ENCODE results near the gene CRACDL. TPM values are rescaled to one million over a fixed set of nuclear protein-coding genes. Genes with fewer than 3 reads are reported as not detected.

CRACDL gene
- polyA plus RNA-seq, 2 donors: 9.1 to 15.8 TPM

GRCh38 chr2:98782570-98782969, 153.5 kb downstream of the CRACDL start:
- no peak overlapping the region for H3K27ac ChIP-seq (ENCODE audit: low read depth in 2 of 2, low read length in 1 of 2)
- H3K4me3 ChIP-seq (ENCODE audit: low read depth in 1 of 2, low read length in 2 of 2): no peak overlapping the region
- no peaks in the 10 kb centered on the region for H3K36me3 ChIP-seq (ENCODE audit: control insufficient read depth in 2 of 2, insufficient read depth in 2 of 2, low read length in 1 of 2)
- H3K9me3 ChIP-seq (ENCODE audit: control insufficient read depth in 2 of 2, insufficient read depth in 1 of 2, low read depth in 1 of 2, low read length in 1 of 2): peaks cover 0 to 3% of the 10 kb centered on the region in 2 donors
- no peaks in the 10 kb centered on the region for H3K27me3 ChIP-seq (ENCODE audit: control insufficient read depth in 1 of 2, insufficient read depth in 2 of 2, low read length in 2 of 2)
- H3K4me1 ChIP-seq (ENCODE audit: control insufficient read depth in 2 of 2, insufficient read depth in 2 of 2, low read length in 1 of 2): no peaks in the 10 kb centered on the region

- Histone ChIP-seq H3K4me1 (ENCODE audit: control insufficient read depth in 2 of 2, insufficient read depth in 2 of 2, low read length in 1 of 2) (no peaks in the 10 kb centered on the region), H3K27me3 (ENCODE audit: control insufficient read depth in 1 of 2, insufficient read depth in 2 of 2, low read length in 2 of 2) (no peaks in the 10 kb centered on the region), H3K36me3 (ENCODE audit: control insufficient read depth in 2 of 2, insufficient read depth in 2 of 2, low read length in 1 of 2) (no peaks in the 10 kb centered on the region), H3K27ac (ENCODE audit: low read depth in 2 of 2, low read length in 1 of 2) (no peak overlapping the region), H3K4me3 (ENCODE audit: low read depth in 1 of 2, low read length in 2 of 2) (no peak overlapping the region), H3K9me3 (ENCODE audit: control insufficient read depth in 2 of 2, insufficient read depth in 1 of 2, low read depth in 1 of 2, low read length in 1 of 2) (peaks cover 0 to 3% of the 10 kb centered on the region in 2 donors)
- 98 to 100% methylated on average over 1 of the region's 1 CpG for WGBS, 2 donors
Observed at GRCh38 chr2:98781822-98782221, 154.2 kb downstream of the CRACDL start.

- peaks cover 0 to 6% of the 10 kb centered on the region in 2 donors for H3K4me1 ChIP-seq (ENCODE audit: control insufficient read depth in 2 of 2, insufficient read depth in 2 of 2, low read length in 1 of 2)
- H3K9me3 ChIP-seq (ENCODE audit: control insufficient read depth in 2 of 2, insufficient read depth in 1 of 2, low read depth in 1 of 2, low read length in 1 of 2): no peaks in the 10 kb centered on the region
- H3K27me3 ChIP-seq (ENCODE audit: control insufficient read depth in 1 of 2, insufficient read depth in 2 of 2, low read length in 2 of 2): no peaks in the 10 kb centered on the region
- no peaks in the 10 kb centered on the region for H3K36me3 ChIP-seq (ENCODE audit: control insufficient read depth in 2 of 2, insufficient read depth in 2 of 2, low read length in 1 of 2)
- H3K27ac ChIP-seq (ENCODE audit: low read depth in 2 of 2, low read length in 1 of 2): no peak overlapping the region
- H3K4me3 ChIP-seq (ENCODE audit: low read depth in 1 of 2, low read length in 2 of 2): no peak overlapping the region
- WGBS, 2 donors: 85 to 86% methylated on average over 6 of the region's 6 CpGs
Observed at GRCh38 chr2:98778741-98779483, 157.1 kb downstream of the CRACDL start.

GRCh38 chr2:98778151-98778550, 157.9 kb downstream of the CRACDL start:
- H3K4me3 ChIP-seq (ENCODE audit: low read depth in 1 of 2, low read length in 2 of 2): no peak overlapping the region
- peaks cover 0 to 6% of the 10 kb centered on the region in 2 donors for H3K4me1 ChIP-seq (ENCODE audit: control insufficient read depth in 2 of 2, insufficient read depth in 2 of 2, low read length in 1 of 2)
- no peak overlapping the region for H3K27ac ChIP-seq (ENCODE audit: low read depth in 2 of 2, low read length in 1 of 2)
- no peaks in the 10 kb centered on the region for H3K9me3 ChIP-seq (ENCODE audit: control insufficient read depth in 2 of 2, insufficient read depth in 1 of 2, low read depth in 1 of 2, low read length in 1 of 2)
- H3K27me3 ChIP-seq (ENCODE audit: control insufficient read depth in 1 of 2, insufficient read depth in 2 of 2, low read length in 2 of 2): no peaks in the 10 kb centered on the region
- no peaks in the 10 kb centered on the region for H3K36me3 ChIP-seq (ENCODE audit: control insufficient read depth in 2 of 2, insufficient read depth in 2 of 2, low read length in 1 of 2)
- 73 to 82% methylated on average over 4 of the region's 4 CpGs for WGBS, 2 donors

- H3K4me3 ChIP-seq (ENCODE audit: low read depth in 1 of 2, low read length in 2 of 2): no peak overlapping the region
- no peaks in the 10 kb centered on the region for H3K27me3 ChIP-seq (ENCODE audit: control insufficient read depth in 1 of 2, insufficient read depth in 2 of 2, low read length in 2 of 2)
- H3K4me1 ChIP-seq (ENCODE audit: control insufficient read depth in 2 of 2, insufficient read depth in 2 of 2, low read length in 1 of 2): peaks cover 0 to 6% of the 10 kb centered on the region in 2 donors
- no peaks in the 10 kb centered on the region for H3K9me3 ChIP-seq (ENCODE audit: control insufficient read depth in 2 of 2, insufficient read depth in 1 of 2, low read depth in 1 of 2, low read length in 1 of 2)
- no peak overlapping the region for H3K27ac ChIP-seq (ENCODE audit: low read depth in 2 of 2, low read length in 1 of 2)
- H3K36me3 ChIP-seq (ENCODE audit: control insufficient read depth in 2 of 2, insufficient read depth in 2 of 2, low read length in 1 of 2): no peaks in the 10 kb centered on the region
- 91 to 97% methylated on average over 1 of the region's 1 CpG for WGBS, 2 donors
Observed at GRCh38 chr2:98777710-98778109, 158.3 kb downstream of the CRACDL start.

GRCh38 chr2:98777076-98777475, 158.9 kb downstream of the CRACDL start:
- no peak overlapping the region for H3K27ac ChIP-seq (ENCODE audit: low read depth in 2 of 2, low read length in 1 of 2)
- no peaks in the 10 kb centered on the region for H3K9me3 ChIP-seq (ENCODE audit: control insufficient read depth in 2 of 2, insufficient read depth in 1 of 2, low read depth in 1 of 2, low read length in 1 of 2)
- no peaks in the 10 kb centered on the region for H3K36me3 ChIP-seq (ENCODE audit: control insufficient read depth in 2 of 2, insufficient read depth in 2 of 2, low read length in 1 of 2)
- no peak overlapping the region for H3K4me3 ChIP-seq (ENCODE audit: low read depth in 1 of 2, low read length in 2 of 2)
- WGBS, 2 donors: 93 to 94% methylated on average over 6 of the region's 6 CpGs
- H3K4me1 ChIP-seq (ENCODE audit: control insufficient read depth in 2 of 2, insufficient read depth in 2 of 2, low read length in 1 of 2): peaks cover 0 to 6% of the 10 kb centered on the region in 2 donors
- H3K27me3 ChIP-seq (ENCODE audit: control insufficient read depth in 1 of 2, insufficient read depth in 2 of 2, low read length in 2 of 2): no peaks in the 10 kb centered on the region

- Histone ChIP-seq H3K9me3 (ENCODE audit: control insufficient read depth in 2 of 2, insufficient read depth in 1 of 2, low read depth in 1 of 2, low read length in 1 of 2) (no peaks in the 10 kb centered on the region), H3K36me3 (ENCODE audit: control insufficient read depth in 2 of 2, insufficient read depth in 2 of 2, low read length in 1 of 2) (no peaks in the 10 kb centered on the region), H3K4me3 (ENCODE audit: low read depth in 1 of 2, low read length in 2 of 2) (no peak overlapping the region), H3K27ac (ENCODE audit: low read depth in 2 of 2, low read length in 1 of 2) (peak overlapping the region in 1 of 2 donors; percentile 2), H3K27me3 (ENCODE audit: control insufficient read depth in 1 of 2, insufficient read depth in 2 of 2, low read length in 2 of 2) (no peaks in the 10 kb centered on the region), H3K4me1 (ENCODE audit: control insufficient read depth in 2 of 2, insufficient read depth in 2 of 2, low read length in 1 of 2) (peaks cover 0 to 6% of the 10 kb centered on the region in 2 donors)
- WGBS, 2 donors: 67 to 68% methylated on average over 1 of the region's 1 CpG
Observed at GRCh38 chr2:98776136-98776535, 159.9 kb downstream of the CRACDL start.

- Histone ChIP-seq H3K4me1 (ENCODE audit: control insufficient read depth in 2 of 2, insufficient read depth in 2 of 2, low read length in 1 of 2) (peaks cover 0 to 6% of the 10 kb centered on the region in 2 donors), H3K27ac (ENCODE audit: low read depth in 2 of 2, low read length in 1 of 2) (peak overlapping the region; percentile 38 to 39)
Observed at GRCh38 chr2:98775146-98775986, 160.7 kb downstream of the CRACDL start.

GRCh38 chr2:98773907-98774306, 162.1 kb downstream of the CRACDL start:
- 98 to 99% methylated on average over 4 of the region's 4 CpGs for WGBS, 2 donors
- Histone ChIP-seq H3K4me1 (ENCODE audit: control insufficient read depth in 2 of 2, insufficient read depth in 2 of 2, low read length in 1 of 2) (peaks cover 0 to 6% of the 10 kb centered on the region in 2 donors), H3K36me3 (ENCODE audit: control insufficient read depth in 2 of 2, insufficient read depth in 2 of 2, low read length in 1 of 2) (no peaks in the 10 kb centered on the region), H3K4me3 (ENCODE audit: low read depth in 1 of 2, low read length in 2 of 2) (no peak overlapping the region), H3K27me3 (ENCODE audit: control insufficient read depth in 1 of 2, insufficient read depth in 2 of 2, low read length in 2 of 2) (no peaks in the 10 kb centered on the region), H3K27ac (ENCODE audit: low read depth in 2 of 2, low read length in 1 of 2) (no peak overlapping the region), H3K9me3 (ENCODE audit: control insufficient read depth in 2 of 2, insufficient read depth in 1 of 2, low read depth in 1 of 2, low read length in 1 of 2) (no peaks in the 10 kb centered on the region)

More at GRCh38 chr2:98775146-98775986, 160.7 kb downstream of the CRACDL start:
- no peaks in the 10 kb centered on the region for H3K27me3 ChIP-seq (ENCODE audit: control insufficient read depth in 1 of 2, insufficient read depth in 2 of 2, low read length in 2 of 2)
- no peak overlapping the region for H3K4me3 ChIP-seq (ENCODE audit: low read depth in 1 of 2, low read length in 2 of 2)
- H3K9me3 ChIP-seq (ENCODE audit: control insufficient read depth in 2 of 2, insufficient read depth in 1 of 2, low read depth in 1 of 2, low read length in 1 of 2): no peaks in the 10 kb centered on the region
- H3K36me3 ChIP-seq (ENCODE audit: control insufficient read depth in 2 of 2, insufficient read depth in 2 of 2, low read length in 1 of 2): no peaks in the 10 kb centered on the region
- 54 to 66% methylated on average over 20 of the region's 20 CpGs for WGBS, 2 donors

All from esophagus (tissue), 2 donors.